Mucosa of descending colon (tissue), 3 donors: ENCODE data around the gene VWA8. TPM values are rescaled to one million over a fixed set of nuclear protein-coding genes. Genes with fewer than 3 reads are reported as not detected.
"Not testable (repeated sequence)": the region's sequence is repeated elsewhere in the genome, so short reads cannot be mapped to it uniquely, and the experiment has no call there.

Experiments
- ATAC-seq: fragments of 200-7000 bp; cut with Tn5 transposase; one replicate; pipeline ENCODE4 v1.9.1; 2020; ENCODE audit warnings: mild to moderate bottlenecking, moderate library complexity
- DNase-seq, 3 donors: peaks; one replicate each; pipeline ENCODE4 v3.0.0-alpha.2; 2020
- H3K36me3 ChIP-seq: fragments of 200-600 bp; one replicate; pipeline ENCODE4 v1.8.0; 2021; ENCODE audit warnings: low read depth, mild to moderate bottlenecking
- H3K4me1 ChIP-seq: fragments of 200-600 bp; one replicate; pipeline ENCODE4 v1.8.0; 2021; ENCODE audit warnings: low read depth, mild to moderate bottlenecking
- H3K4me3 ChIP-seq: fragments of 200-600 bp; one replicate; pipeline ENCODE4 v1.8.0; 2021; ENCODE audit warnings: mild to moderate bottlenecking
- H3K9me3 ChIP-seq: fragments of 200-600 bp; one replicate; pipeline ENCODE4 v1.8.0; 2021; ENCODE audit warnings: mild to moderate bottlenecking
- CTCF ChIP-seq: fragments of 200-600 bp; IDR thresholded peaks from one replicate; pipeline ENCODE4 v1.8.0; 2022; ENCODE audit warnings: antibody characterized with exemption, mild to moderate bottlenecking
- intact Hi-C, 2 donors: fragments of 100-400 bp; cut with DNase I in 1 of 2; cut with micrococcal nuclease in 1 of 2; formaldehyde crosslinking; loops; one replicate each; pipeline versions ENCODE4 v1.11.0 to v1.11.1; 2022; cut with DNase I, micrococcal nuclease
- total RNA-seq, 3 donors: library from RNA; stranded (reverse); fragmentation: NEBNext Ultra II Directional in 2 of 3; extraction: Animal tissue kit (Norgen Biotek cat#: 25700) in 2 of 3; gene quantifications; one replicate each; pipeline versions ENCODE4 v1.2.1 to v1.2.4, GENCODE V29; 2021 to 2023
- donor health status: DM: no; HTN: no; CAD: no; lungs with moderate emphysema.
- donor health status: DM: no; HTN: no; CAD: no.
- donor health status: DM: no; HTN: yes; CAD: no.

VWA8 gene
- total RNA-seq, 3 donors from 2014 or later = 19.1 to 31.5 (median 27.0) TPM

- H3K36me3 ChIP-seq = no peaks in the 10 kb centered on the region
- H3K4me3 ChIP-seq = no peak overlapping the region
- no peaks in the 10 kb centered on the region for H3K9me3 ChIP-seq
- no peak for TF ChIP-seq CTCF
- H3K4me1 ChIP-seq = no peaks in the 10 kb centered on the region
- no peak for DNase-seq
- intact Hi-C loops = no loop called here
- no peak for ATAC-seq
Observed at GRCh38 chr13:41835871-41836270, 125.0 kb downstream of the VWA8 start.

GRCh38 chr13:41834697-41835096, 126.2 kb downstream of the VWA8 start:
- H3K4me3 ChIP-seq, intact Hi-C loops, ATAC-seq, DNase-seq, H3K4me1 ChIP-seq, H3K9me3 ChIP-seq, H3K36me3 ChIP-seq: not testable (repeated sequence)

DNA sequence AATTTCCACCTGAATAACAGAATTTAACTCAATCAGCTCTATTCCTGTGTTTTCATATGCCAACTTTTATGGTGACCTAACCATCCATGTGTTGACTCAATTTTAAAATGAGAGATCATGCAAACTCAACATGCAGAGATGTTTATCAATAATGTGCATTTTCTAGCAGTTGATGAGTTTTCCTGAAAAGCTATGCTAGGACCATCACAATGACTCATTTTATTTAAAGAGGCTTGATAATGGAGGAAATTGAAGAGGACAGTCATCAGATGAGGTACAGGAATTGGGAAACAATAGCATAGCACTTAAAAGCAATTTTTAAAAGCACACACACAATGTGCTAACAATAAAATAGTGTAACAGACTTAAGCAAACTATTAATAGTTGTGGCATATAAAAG, 127.1 kb downstream of the VWA8 start:
- intact Hi-C loops = no loop called here
- no peak overlapping the region for H3K4me3 ChIP-seq
- no peaks in the 10 kb centered on the region for H3K4me1 ChIP-seq
- no peak for DNase-seq
- ATAC-seq = no peak
- no peaks in the 10 kb centered on the region for H3K36me3 ChIP-seq
- no peaks in the 10 kb centered on the region for H3K9me3 ChIP-seq
- TF ChIP-seq CTCF = no peak

- no peaks in the 10 kb centered on the region for H3K4me1 ChIP-seq
- TF ChIP-seq CTCF = no peak
- ATAC-seq (no peak), DNase-seq (no peak)
- intact Hi-C loops = no loop called here
- no peaks in the 10 kb centered on the region for H3K9me3 ChIP-seq
- H3K36me3 ChIP-seq = no peaks in the 10 kb centered on the region
- H3K4me3 ChIP-seq = no peak overlapping the region
Observed at GRCh38 chr13:41833201-41833600, 127.7 kb downstream of the VWA8 start.

- H3K9me3 ChIP-seq = no peaks in the 10 kb centered on the region
- ATAC-seq = no peak
- intact Hi-C loops = no loop called here
- no peak for TF ChIP-seq CTCF
- H3K4me3 ChIP-seq = no peak overlapping the region
- no peak for DNase-seq
- no peaks in the 10 kb centered on the region for H3K36me3 ChIP-seq
- no peaks in the 10 kb centered on the region for H3K4me1 ChIP-seq
Observed at GRCh38 chr13:41827507-41828213, 133.2 kb downstream of the VWA8 start.

GRCh38 chr13:41825691-41826090, 135.2 kb downstream of the VWA8 start:
- no peak for TF ChIP-seq CTCF
- ATAC-seq = no peak
- Histone ChIP-seq H3K4me3 (no peak overlapping the region), H3K4me1 (no peaks in the 10 kb centered on the region), H3K9me3 (no peaks in the 10 kb centered on the region), H3K36me3 (no peaks in the 10 kb centered on the region)
- intact Hi-C loops = no loop called here
- no peak for DNase-seq
